HCT116 (cell line): ENCODE data around the gene FCER2. TPM values are rescaled to one million over a fixed set of nuclear protein-coding genes. Genes with fewer than 3 reads are reported as not detected.

Experiments used
- ATAC-seq: fragments of 200-7000 bp; cut with Tn5 transposase; 2 replicates; pipeline ENCODE4 v1.9.1; 2020; ENCODE audit warnings: mild to moderate bottlenecking, moderate library complexity
- BruUV-seq: library from RNA; stranded (reverse); fragments of 400-500 nt; replicated peaks from 2 replicates; lab custom pipeline; 2021; lab: Mats Ljungman, UMichigan
- CTCF ChIA-PET: fragments of 300-600 bp; sonication (Branson Sonifier 250); formaldehyde crosslinking; loops from one replicate; lab custom pipeline; 2021; ENCODE audit warnings: antibody characterized with exemption; lab: Charles Lee
- POLR2A ChIA-PET: fragments of 300-600, 350-600 bp; sonication (Branson Sonifier 250); formaldehyde crosslinking; loops from one replicate; lab custom pipeline; 2021; ENCODE audit warnings: antibody characterized with exemption; lab: Charles Lee
- RAD21 ChIA-PET, 2 experiments: fragments of 300-600 bp; sonication (Branson Sonifier 250); formaldehyde crosslinking; loops; one replicate each; lab custom pipeline; 2023; ENCODE audit warnings: low total read pairs in 2 of 2; ENCODE audit not compliant: uncharacterized antibody in 2 of 2, unreplicated experiment in 2 of 2, low non-redundant PET in 1 of 2; lab: Charles Lee
- DNase-seq: peaks from one replicate; pipeline ENCODE4 v3.0.0-alpha.2; 2010; ENCODE audit warnings: low read depth, low spot score
- H2AFZ ChIP-seq: fragments of 200-600 bp; shearing (Covaris generic), sonication (generic); 2 replicates; pipeline ENCODE4 v1.6.1; 2017; ENCODE audit warnings: low read depth, mixed run types, mixed read lengths, antibody characterized with exemption, low read length; ENCODE audit not compliant: poor library complexity, severe bottlenecking
- H3K27ac ChIP-seq: 2 replicates; pipeline ENCODE4 v1.5.1; 2012; ENCODE audit warnings: low read depth, low read length
- H3K27me3 ChIP-seq: fragments of 200-600 bp; sonication (generic); 2 replicates; pipeline ENCODE4 v1.6.1; 2016; ENCODE audit warnings: mixed run types, low read length, mixed read lengths; ENCODE audit not compliant: insufficient read depth
- H3K36me3 ChIP-seq, 2 experiments: fragments of 200-500 bp in 1 of 2; fragments of 200-600 bp in 1 of 2; sonication (Bioruptor generic) in 1 of 2; sonication (generic) in 1 of 2; 2 replicates each; pipeline versions ENCODE4 v1.5.1 to v1.6.1; 2014 to 2016; ENCODE audit warnings: low read length in 2 of 2, inconsistent platforms in 1 of 2, mixed read lengths in 1 of 2, mixed run types in 1 of 2; ENCODE audit not compliant: insufficient read depth in 2 of 2, control insufficient read depth in 1 of 2
- H3K4me1 ChIP-seq, 2 experiments: fragments of 200-600 bp in 1 of 2; sonication (generic) in 1 of 2; 2 replicates each; pipeline versions ENCODE4 v1.5.1 to v1.6.1; 2012 to 2017; ENCODE audit warnings: low read length in 2 of 2, inconsistent platforms in 1 of 2, mild to moderate bottlenecking in 1 of 2, mixed read lengths in 1 of 2, mixed run types in 1 of 2, moderate library complexity in 1 of 2; ENCODE audit not compliant: insufficient read depth in 2 of 2, control insufficient read depth in 1 of 2
- H3K4me2 ChIP-seq: fragments of 200-600 bp; sonication (generic); 2 replicates; pipeline ENCODE4 v1.6.1; 2017; ENCODE audit warnings: mixed run types, low read length, mixed read lengths
- H3K4me3 ChIP-seq, 2 experiments: fragments of 200-600 bp in 1 of 2; sonication (generic) in 1 of 2; replicated peaks in 1 of 2; 2 replicates each; pipeline ENCODE4 v1.5.1; 2011 to 2016; ENCODE audit warnings: low read length in 2 of 2, control low read depth in 1 of 2, low read depth in 1 of 2, mild to moderate bottlenecking in 1 of 2, mixed read lengths in 1 of 2, mixed run types in 1 of 2
- H3K79me2 ChIP-seq: fragments of 200-600 bp; sonication (generic); 2 replicates; pipeline ENCODE4 v1.6.1; 2017; ENCODE audit warnings: mild to moderate bottlenecking, mixed run types, low read length, moderate library complexity, mixed read lengths; ENCODE audit not compliant: insufficient read depth
- H3K9ac ChIP-seq: fragments of 200-600 bp; sonication (generic); 2 replicates; pipeline ENCODE4 v1.6.1; 2016; ENCODE audit warnings: low read length, mixed read lengths
- H3K9me2 ChIP-seq: fragments of 200-600 bp; sonication (generic), shearing (Covaris generic); 2 replicates; pipeline ENCODE4 v1.6.1; 2017; ENCODE audit warnings: mixed run types, mild to moderate bottlenecking, moderate library complexity; ENCODE audit not compliant: insufficient read depth
- H3K9me3 ChIP-seq, 2 experiments: fragments of 200-500 bp in 1 of 2; fragments of 200-600 bp in 1 of 2; sonication (Bioruptor generic) in 1 of 2; sonication (generic) in 1 of 2; 2 replicates each; pipeline ENCODE4 v1.6.1; 2014 to 2017; ENCODE audit warnings: low read length in 2 of 2, mixed read lengths in 2 of 2, inconsistent platforms in 1 of 2, low read depth in 1 of 2, mild to moderate bottlenecking in 1 of 2, mixed run types in 1 of 2, moderate library complexity in 1 of 2; ENCODE audit not compliant: control insufficient read depth in 1 of 2, insufficient read depth in 1 of 2
- H4K20me1 ChIP-seq: fragments of 200-600 bp; sonication (generic), shearing (Covaris generic); 2 replicates; pipeline ENCODE4 v1.6.1; 2017; ENCODE audit warnings: mixed run types, mild to moderate bottlenecking, moderate library complexity; ENCODE audit not compliant: insufficient read depth
- POLR2AphosphoS5 ChIP-seq: IDR thresholded peaks from 2 replicates; pipeline ENCODE4 v1.6.1; 2011; ENCODE audit warnings: mild to moderate bottlenecking, low read depth, low read length, moderate library complexity
- RAD21 ChIP-seq: IDR thresholded peaks from 2 replicates; pipeline ENCODE4 v1.6.1; 2012; ENCODE audit warnings: low read depth, mild to moderate bottlenecking
- SP1 ChIP-seq: IDR thresholded peaks from 2 replicates; pipeline ENCODE4 v1.6.1; 2012; ENCODE audit warnings: low read depth
- SRF ChIP-seq: IDR thresholded peaks from 2 replicates; pipeline ENCODE4 v1.6.1; 2012; ENCODE audit warnings: low read depth
- intact Hi-C: fragments of 100-400 bp; cut with micrococcal nuclease; formaldehyde crosslinking; loops from 2 replicates; pipeline ENCODE4 v1.10.0; 2022
- total RNA-seq: library from RNA; stranded (reverse); gene quantifications from one replicate; pipeline ENCODE4 v1.2.1, GENCODE V29; 2021; ENCODE audit not compliant: unreplicated experiment
- TF ChIP-seq, protein P1 (sequence below): IDR thresholded peaks from 2 replicates; pipeline ENCODE4 v1.6.1; 2012

The FCER2 gene
- total RNA-seq, 1 experiment from 2014 or later: 0.20 TPM

DNA sequence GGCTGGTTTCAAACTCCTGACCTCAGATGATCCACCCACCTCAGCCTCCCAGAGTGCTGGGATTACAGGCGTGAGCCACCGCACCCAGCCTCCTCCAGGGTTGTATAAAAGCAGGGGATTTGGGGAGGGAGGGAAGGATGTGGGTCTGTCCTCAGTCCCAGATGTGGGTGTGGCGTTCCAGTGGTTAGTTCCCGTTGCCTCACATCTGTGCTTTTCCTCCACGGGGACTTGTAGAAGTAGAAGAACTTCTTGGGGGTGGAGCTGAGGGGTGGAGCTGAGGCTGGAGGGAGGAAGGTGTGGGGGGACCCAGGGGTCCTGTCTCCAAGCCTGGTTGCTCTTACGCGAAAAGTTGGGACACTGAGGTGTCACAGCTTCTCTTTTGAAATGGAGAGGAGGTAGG lies 25.6 kb downstream of the FCER2 start (continued):
- TF ChIP-seq RAD21 (no peak), SP1 (no peak), POLR2AphosphoS5 (no peak)

DNA sequence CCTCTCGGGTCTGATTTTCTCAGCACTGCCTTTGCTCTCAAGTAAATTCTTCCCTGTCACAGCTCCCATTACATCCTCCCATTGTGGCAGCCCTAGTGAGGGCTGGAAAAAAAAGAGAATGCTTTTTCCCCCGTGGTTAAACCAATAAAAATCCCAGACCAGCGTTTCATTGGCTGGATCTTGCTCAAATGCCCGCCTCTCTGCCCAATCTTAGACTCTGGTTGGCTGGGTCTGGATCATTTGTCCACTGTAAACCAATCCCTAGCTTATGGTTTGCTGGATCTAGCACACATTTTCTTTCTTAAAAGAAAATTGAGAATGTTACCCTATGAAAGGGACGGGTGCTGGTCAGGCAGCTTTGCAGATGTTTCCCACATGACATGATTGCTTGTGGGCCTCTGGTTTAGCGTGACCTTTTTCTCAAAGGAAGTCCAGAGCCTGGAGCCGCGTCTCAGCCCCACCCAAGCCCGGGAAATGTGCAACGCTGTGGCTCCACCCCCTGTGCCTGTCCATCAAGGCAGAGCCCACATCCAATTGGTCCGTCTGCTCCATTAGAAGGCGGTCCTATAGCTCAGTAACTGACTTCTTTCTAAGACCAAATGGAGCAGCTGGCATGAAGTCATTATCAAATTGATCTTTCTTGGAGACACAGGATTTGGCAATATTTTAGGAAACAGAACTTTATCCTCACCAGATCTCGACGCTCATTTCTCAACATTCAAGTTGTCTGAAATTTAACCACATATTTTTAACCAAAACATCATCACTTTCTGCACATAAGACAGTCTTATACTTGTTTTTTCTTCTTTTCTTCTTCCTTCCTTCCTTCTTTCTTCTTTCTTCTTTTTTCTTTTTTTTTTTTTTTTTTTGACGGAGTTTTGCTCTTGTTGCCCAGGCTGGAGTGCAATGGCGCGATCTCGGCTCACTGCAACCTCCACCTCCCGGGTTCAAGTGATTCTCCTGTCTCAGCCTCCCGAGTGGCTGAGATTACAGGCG lies 27.6 kb downstream of the FCER2 start:
- Histone ChIP-seq H3K27ac (no peak overlapping the region), H2AFZ (peak overlapping the region; percentile 71), H3K9ac (no peak overlapping the region), H3K79me2 (no peaks in the 10 kb centered on the region), H3K9me2 (no peaks in the 10 kb centered on the region), H3K4me2 (peak overlapping the region; percentile 44), H3K27me3 (no peaks in the 10 kb centered on the region), H3K4me3 (no peak overlapping the region), H3K36me3 (no peaks in the 10 kb centered on the region), H4K20me1 (no peaks in the 10 kb centered on the region), H3K9me3 (peaks cover 0 to 3% of the 10 kb centered on the region in 2 experiments; a peak in 1 of 4 replicates), H3K4me1 (peaks cover 3 to 11% of the 10 kb centered on the region in 2 experiments; a peak in 3 of 4 replicates)
- RAD21 ChIA-PET: interaction anchor here in 1 of 2 experiments (0.7 kb wide), 1 partner anchor 106 kb away, joined by 3 read pairs; no protein-coding TSS in a partner anchor
- DNase-seq: peak; percentile 72
- intact Hi-C loops: no loop called here
- CTCF ChIA-PET: interaction anchor here (1.5 kb wide), 1 partner anchor 106 kb away, joined by 8 read pairs; no protein-coding TSS in a partner anchor
- POLR2A ChIA-PET: interaction anchor here (0.8 kb wide), 1 partner anchor 179 kb away, joined by 3 read pairs; no protein-coding TSS in a partner anchor
- no TSS peak for BruUV-seq
- no peak for TF ChIP-seq SRF
- TF ChIP-seq, protein P1, sequence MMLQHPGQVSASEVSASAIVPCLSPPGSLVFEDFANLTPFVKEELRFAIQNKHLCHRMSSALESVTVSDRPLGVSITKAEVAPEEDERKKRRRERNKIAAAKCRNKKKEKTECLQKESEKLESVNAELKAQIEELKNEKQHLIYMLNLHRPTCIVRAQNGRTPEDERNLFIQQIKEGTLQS: no peak
- peak; percentile 38; the same call in 1 of the 2 replicates for TF ChIP-seq SP1
- peak; percentile 99 for ATAC-seq
